Endothelial cell of umbilical vein (primary cell): ENCODE results near the gene SPTB. TPM values are rescaled to one million over a fixed set of nuclear protein-coding genes. Genes with fewer than 3 reads are reported as not detected.

ENCODE experiments used
- BruUV-seq: library from RNA; stranded (reverse); fragments of 400-500 nt; replicated peaks from 2 replicates; lab custom pipeline; 2021; lab: Mats Ljungman, UMichigan
- CTCF ChIA-PET: fragments of 300-600, 350-600 bp; sonication (Branson Sonifier 250); formaldehyde crosslinking; loops from one replicate; lab custom pipeline; 2021; ENCODE audit warnings: antibody characterized with exemption, inconsistent platforms; lab: Charles Lee
- POLR2A ChIA-PET: fragments of 300-600, 350-600 bp; sonication (Branson Sonifier 250); formaldehyde crosslinking; loops from one replicate; lab custom pipeline; 2021; ENCODE audit warnings: antibody characterized with exemption, inconsistent platforms; lab: Charles Lee
- DNase-seq: peaks from one replicate; pipeline ENCODE4 v3.0.0-alpha.2; 2011; ENCODE audit warnings: low read depth, low spot score
- FAIRE-seq: peaks from 2 replicates; lab custom pipeline; 2011; peaks lifted over from hg19 to GRCh38; lab: Jason Lieb, UNC
- H2AFZ ChIP-seq: 2 replicates; pipeline ENCODE4 v1.6.0; 2012; ENCODE audit warnings: low read depth, low read length, control low read depth, inconsistent platforms
- H3K27ac ChIP-seq: 2 replicates; pipeline ENCODE4 v1.5.1; 2011; ENCODE audit warnings: low read depth, mild to moderate bottlenecking, control low read depth, low read length, moderate library complexity; ENCODE audit not compliant: insufficient read depth
- H3K27me3 ChIP-seq, 2 experiments: 2 replicates each; pipeline versions ENCODE4 v1.6.0 to v1.6.1; 2011; ENCODE audit warnings: low read length in 2 of 2, mixed read lengths in 1 of 2; ENCODE audit not compliant: control insufficient read depth in 2 of 2, insufficient read depth in 2 of 2
- H3K36me3 ChIP-seq, 2 experiments: 2 replicates in 1 of 2; 3 replicates in 1 of 2; pipeline ENCODE4 v1.5.1; 2011; ENCODE audit warnings: low read length in 2 of 2, mild to moderate bottlenecking in 1 of 2, moderate library complexity in 1 of 2; ENCODE audit not compliant: control insufficient read depth in 2 of 2, insufficient read depth in 2 of 2; ENCODE audit errors: extremely low read depth in 1 of 2
- H3K4me1 ChIP-seq: 3 replicates; pipeline ENCODE4 v1.5.1; 2011; ENCODE audit warnings: mild to moderate bottlenecking, low read length; ENCODE audit not compliant: control insufficient read depth, insufficient read depth; ENCODE audit errors: extremely low read depth
- H3K4me2 ChIP-seq: 2 replicates; pipeline ENCODE4 v1.6.1; 2011; ENCODE audit warnings: low read length, control low read depth, mixed read lengths; ENCODE audit not compliant: insufficient read depth
- H3K4me3 ChIP-seq, 3 experiments: fragments of 200-600 bp in 1 of 3; sonication (generic), shearing (Covaris generic) in 1 of 3; replicated peaks in 1 of 3; 2 replicates each; pipeline ENCODE4 v1.5.1; 2011 to 2016; ENCODE audit warnings: control low read depth in 3 of 3, low read length in 3 of 3, mild to moderate bottlenecking in 2 of 3, inconsistent platforms in 1 of 3, low read depth in 1 of 3, moderate library complexity in 1 of 3; ENCODE audit not compliant: insufficient read depth in 1 of 3
- H3K79me2 ChIP-seq: 2 replicates; pipeline ENCODE4 v1.6.0; 2012; ENCODE audit warnings: low read length, inconsistent platforms; ENCODE audit not compliant: control insufficient read depth, insufficient read depth
- H3K9ac ChIP-seq: replicated peaks from 2 replicates; pipeline ENCODE3; 2011; ENCODE audit warnings: low read length, control low read depth; ENCODE audit not compliant: insufficient read depth; ENCODE audit errors: extremely low read depth
- H3K9me1 ChIP-seq: replicated peaks from 3 replicates; pipeline ENCODE4 v1.6.0; 2011; ENCODE audit warnings: mild to moderate bottlenecking, low read length; ENCODE audit not compliant: control insufficient read depth, insufficient read depth; ENCODE audit errors: extremely low read depth
- H3K9me3 ChIP-seq: replicated peaks from 2 replicates; pipeline ENCODE4 v1.5.1; 2012; ENCODE audit warnings: low read length, inconsistent platforms; ENCODE audit not compliant: control insufficient read depth, insufficient read depth
- H4K20me1 ChIP-seq: replicated peaks from 2 replicates; pipeline ENCODE3; 2011; ENCODE audit warnings: mild to moderate bottlenecking, low read length; ENCODE audit not compliant: control insufficient read depth, insufficient read depth; ENCODE audit errors: extremely low read depth
- EZH2 ChIP-seq: IDR thresholded peaks from 2 replicates; pipeline ENCODE4 v1.6.1; 2012; ENCODE audit warnings: borderline replicate concordance, low read depth, mild to moderate bottlenecking, moderate library complexity, low read length, inconsistent platforms; ENCODE audit not compliant: severe bottlenecking
- FOS ChIP-seq: IDR thresholded peaks from 2 replicates; pipeline ENCODE4 v1.6.1; 2011; ENCODE audit warnings: mild to moderate bottlenecking, low read length, moderate library complexity, borderline replicate concordance; ENCODE audit not compliant: insufficient read depth
- GATA2 ChIP-seq: IDR thresholded peaks from 2 replicates; pipeline ENCODE4 v1.7.0; 2011; ENCODE audit warnings: low read depth, mild to moderate bottlenecking, moderate library complexity, mixed read lengths, low read length; ENCODE audit not compliant: insufficient read length, insufficient read depth
- JUN ChIP-seq: IDR thresholded peaks from 2 replicates; pipeline ENCODE4 v1.6.1; 2011; ENCODE audit warnings: borderline replicate concordance, low read depth; ENCODE audit not compliant: insufficient read length, insufficient read depth
- MYC ChIP-seq: IDR thresholded peaks from one replicate; pipeline ENCODE4 v1.6.1; 2011; ENCODE audit warnings: mild to moderate bottlenecking, low read depth, low read length
- POLR2A ChIP-seq: IDR thresholded peaks from 2 replicates; pipeline ENCODE4 v1.6.1; 2012; ENCODE audit warnings: low read depth, mild to moderate bottlenecking, control low read depth, low read length
- POLR2AphosphoS5 ChIP-seq: IDR thresholded peaks from 2 replicates; pipeline ENCODE4 v1.6.1; 2012; ENCODE audit warnings: low read depth, mild to moderate bottlenecking, control low read depth, low read length, moderate library complexity; ENCODE audit not compliant: insufficient read depth
- dilution Hi-C: fragments of 300-500 bp; cut with MboI; formaldehyde crosslinking; loops from one replicate; pipeline ENCODE4 v1.15.0; 2019; ENCODE audit warnings: low sequenced_read_pairs; ENCODE audit not compliant: extremely low pct_ligation_motif_present
- intact Hi-C: fragments of 100-400 bp; cut with micrococcal nuclease; formaldehyde crosslinking; loops from one replicate; pipeline ENCODE4 v1.10.0; 2022
- polyA plus RNA-seq, 4 experiments: library from polyadenylated mRNA; depleted of rRNA in 3 of 4; stranded (reverse) in 3 of 4; unstranded in 1 of 4; fragments of >200 nt; gene quantifications; 2 replicates each; pipeline versions ENCODE4 v1.2.1 to v1.2.3, GENCODE V29; 2011 to 2012; ENCODE audit warnings: missing spikeins in 1 of 4
- total RNA-seq: library from RNA; stranded (reverse); gene quantifications from 2 replicates; pipeline ENCODE4 v1.2.3, GENCODE V29; 2021
- TF ChIP-seq, protein P1 (sequence below), 2 donors: IDR thresholded peaks; 1 replicate in 1 of 2; 2 replicates in 1 of 2; pipeline ENCODE4 v1.5.1; 2011; ENCODE audit warnings: low read length in 2 of 2, mild to moderate bottlenecking in 2 of 2, moderate library complexity in 2 of 2, control low read depth in 1 of 2, inconsistent platforms in 1 of 2, low read depth in 1 of 2; ENCODE audit not compliant: insufficient read depth in 1 of 2; ENCODE audit errors: extremely low read depth in 1 of 2
- TF ChIP-seq, protein P2 (sequence below): IDR thresholded peaks from 2 replicates; pipeline ENCODE4 v1.6.1; 2011; ENCODE audit not compliant: insufficient read depth, insufficient read length

Gene SPTB
- total and polyA plus RNA-seq, 2 donors (not counting 3 experiments of a cell fraction or from before 2014, with no cell fraction given), result 0.03 to 0.07 TPM

DNA sequence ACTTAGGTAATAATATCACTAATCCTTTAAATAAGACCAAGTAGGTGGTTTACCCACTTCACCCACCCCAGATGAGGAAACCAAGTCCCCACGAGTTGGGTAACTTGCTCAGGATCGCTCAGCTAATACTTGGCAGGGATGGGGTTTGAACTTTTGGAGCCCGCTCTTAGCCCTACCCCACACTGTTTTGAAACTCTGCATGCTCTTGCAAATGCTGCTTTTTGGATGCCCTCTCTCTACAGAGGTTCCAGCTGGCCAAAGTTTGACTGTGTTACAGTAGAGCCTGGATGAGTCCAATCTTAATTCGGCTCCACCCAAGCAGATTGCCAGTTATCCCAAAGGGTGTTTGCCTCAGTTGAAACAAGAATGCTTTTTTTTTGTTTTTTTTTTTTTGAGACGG, 168.7 kb downstream of the SPTB start:
- no peak for TF ChIP-seq GATA2
- TF ChIP-seq POLR2AphosphoS5, result no peak
- TF ChIP-seq MYC, result no peak
- no peak for TF ChIP-seq JUN
- TF ChIP-seq, protein P1, sequence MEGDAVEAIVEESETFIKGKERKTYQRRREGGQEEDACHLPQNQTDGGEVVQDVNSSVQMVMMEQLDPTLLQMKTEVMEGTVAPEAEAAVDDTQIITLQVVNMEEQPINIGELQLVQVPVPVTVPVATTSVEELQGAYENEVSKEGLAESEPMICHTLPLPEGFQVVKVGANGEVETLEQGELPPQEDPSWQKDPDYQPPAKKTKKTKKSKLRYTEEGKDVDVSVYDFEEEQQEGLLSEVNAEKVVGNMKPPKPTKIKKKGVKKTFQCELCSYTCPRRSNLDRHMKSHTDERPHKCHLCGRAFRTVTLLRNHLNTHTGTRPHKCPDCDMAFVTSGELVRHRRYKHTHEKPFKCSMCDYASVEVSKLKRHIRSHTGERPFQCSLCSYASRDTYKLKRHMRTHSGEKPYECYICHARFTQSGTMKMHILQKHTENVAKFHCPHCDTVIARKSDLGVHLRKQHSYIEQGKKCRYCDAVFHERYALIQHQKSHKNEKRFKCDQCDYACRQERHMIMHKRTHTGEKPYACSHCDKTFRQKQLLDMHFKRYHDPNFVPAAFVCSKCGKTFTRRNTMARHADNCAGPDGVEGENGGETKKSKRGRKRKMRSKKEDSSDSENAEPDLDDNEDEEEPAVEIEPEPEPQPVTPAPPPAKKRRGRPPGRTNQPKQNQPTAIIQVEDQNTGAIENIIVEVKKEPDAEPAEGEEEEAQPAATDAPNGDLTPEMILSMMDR (IDR thresholded peaks at IDR 0.05; ENCODE audit: extremely low read depth in 1 of 2, insufficient read depth in 1 of 2, low read depth in 1 of 2, low read length in 2 of 2), result no peak
- no peak for TF ChIP-seq POLR2A
- TF ChIP-seq, protein P2, sequence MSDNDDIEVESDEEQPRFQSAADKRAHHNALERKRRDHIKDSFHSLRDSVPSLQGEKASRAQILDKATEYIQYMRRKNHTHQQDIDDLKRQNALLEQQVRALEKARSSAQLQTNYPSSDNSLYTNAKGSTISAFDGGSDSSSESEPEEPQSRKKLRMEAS, result no peak
- TF ChIP-seq FOS, result no peak
- TF ChIP-seq EZH2, result no peak
- BruUV-seq, result no TSS peak
- CTCF ChIA-PET, result no interaction called here
- Histone ChIP-seq H4K20me1 (no peaks in the 10 kb centered on the region), H3K4me3 (no peak overlapping the region), H3K27ac (no peak overlapping the region), H3K9me1 (no peaks in the 10 kb centered on the region), H3K9ac (no peak overlapping the region), H3K4me1 (peaks cover 5% of the 10 kb centered on the region), H3K36me3 (no peaks in the 10 kb centered on the region), H3K79me2 (peaks cover 7% of the 10 kb centered on the region), H3K27me3 (no peaks in the 10 kb centered on the region), H3K4me2 (no peak overlapping the region), H2AFZ (no peak overlapping the region), H3K9me3 (no peaks in the 10 kb centered on the region)
- intact Hi-C loops, result no loop called here
- DNase-seq, result no peak
- no peak for FAIRE-seq
- POLR2A ChIA-PET, result no interaction called here
- dilution Hi-C loops, result no loop called here
